Measurements from ENCODE around the gene GLYATL1. TPM values are rescaled to one million over a fixed set of nuclear protein-coding genes. Genes with fewer than 3 reads are reported as not detected.

The GLYATL1 gene
- total and polyA plus RNA-seq, 2 experiments from 2014 or later = 7.9 to 12.6 TPM

- H4K20me1 ChIP-seq (replicated peaks; ENCODE audit: insufficient read depth) = no peaks in the 10 kb centered on the region
- DNase-seq (ENCODE audit: low spot score) (no peak), ATAC-seq (no peak)
- no peaks in the 10 kb centered on the region for H3K27me3 ChIP-seq (ENCODE audit: insufficient read depth)
- no peaks in the 10 kb centered on the region for H3K9me3 Mint-ChIP-seq
- H3K36me3 Mint-ChIP-seq (ENCODE audit: low read depth) = no peaks in the 10 kb centered on the region
- H3K9me2 ChIP-seq (ENCODE audit: insufficient read depth) = no peaks in the 10 kb centered on the region
- H3K27ac Mint-ChIP-seq = no peak overlapping the region; the same call in 1 of the 2 replicates
- no peaks in the 10 kb centered on the region for H3K36me3 ChIP-seq (ENCODE audit: insufficient read depth)
- no peak overlapping the region for H2AFZ ChIP-seq
- H3K4me3 Mint-ChIP-seq = no peak overlapping the region
- H3K4me1 Mint-ChIP-seq = peaks cover 9% of the 10 kb centered on the region
- TF ChIP-seq ZNF331 (CRISPR knock-in tag; IDR thresholded peaks at IDR 0.05; ENCODE audit: low read depth) (no peak), STAT1 (IDR thresholded peaks at IDR 0.05; ENCODE audit: unreplicated experiment) (no peak), CREB1 (CRISPR knock-in tag; IDR thresholded peaks at IDR 0.05; ENCODE audit: low read depth) (no peak), ZNF114 (CRISPR knock-in tag; IDR thresholded peaks at IDR 0.05) (no peak), JUNB (IDR thresholded peaks at IDR 0.05; ENCODE audit: unreplicated experiment) (no peak), ETS1 (IDR thresholded peaks at IDR 0.05) (no peak), EZH2phosphoT487 (IDR thresholded peaks at IDR 0.05; ENCODE audit: unreplicated experiment) (no peak), EZH2 (IDR thresholded peaks at IDR 0.05; ENCODE audit: low read depth, unreplicated experiment) (no peak), NANOG (IDR thresholded peaks at IDR 0.05; ENCODE audit: borderline replicate concordance) (no peak), REST (IDR thresholded peaks at IDR 0.05; ENCODE audit: unreplicated experiment) (no peak), POLR2AphosphoS5 (IDR thresholded peaks at IDR 0.05; ENCODE audit: low read depth) (no peak)
- TF ChIP-seq, protein P1, sequence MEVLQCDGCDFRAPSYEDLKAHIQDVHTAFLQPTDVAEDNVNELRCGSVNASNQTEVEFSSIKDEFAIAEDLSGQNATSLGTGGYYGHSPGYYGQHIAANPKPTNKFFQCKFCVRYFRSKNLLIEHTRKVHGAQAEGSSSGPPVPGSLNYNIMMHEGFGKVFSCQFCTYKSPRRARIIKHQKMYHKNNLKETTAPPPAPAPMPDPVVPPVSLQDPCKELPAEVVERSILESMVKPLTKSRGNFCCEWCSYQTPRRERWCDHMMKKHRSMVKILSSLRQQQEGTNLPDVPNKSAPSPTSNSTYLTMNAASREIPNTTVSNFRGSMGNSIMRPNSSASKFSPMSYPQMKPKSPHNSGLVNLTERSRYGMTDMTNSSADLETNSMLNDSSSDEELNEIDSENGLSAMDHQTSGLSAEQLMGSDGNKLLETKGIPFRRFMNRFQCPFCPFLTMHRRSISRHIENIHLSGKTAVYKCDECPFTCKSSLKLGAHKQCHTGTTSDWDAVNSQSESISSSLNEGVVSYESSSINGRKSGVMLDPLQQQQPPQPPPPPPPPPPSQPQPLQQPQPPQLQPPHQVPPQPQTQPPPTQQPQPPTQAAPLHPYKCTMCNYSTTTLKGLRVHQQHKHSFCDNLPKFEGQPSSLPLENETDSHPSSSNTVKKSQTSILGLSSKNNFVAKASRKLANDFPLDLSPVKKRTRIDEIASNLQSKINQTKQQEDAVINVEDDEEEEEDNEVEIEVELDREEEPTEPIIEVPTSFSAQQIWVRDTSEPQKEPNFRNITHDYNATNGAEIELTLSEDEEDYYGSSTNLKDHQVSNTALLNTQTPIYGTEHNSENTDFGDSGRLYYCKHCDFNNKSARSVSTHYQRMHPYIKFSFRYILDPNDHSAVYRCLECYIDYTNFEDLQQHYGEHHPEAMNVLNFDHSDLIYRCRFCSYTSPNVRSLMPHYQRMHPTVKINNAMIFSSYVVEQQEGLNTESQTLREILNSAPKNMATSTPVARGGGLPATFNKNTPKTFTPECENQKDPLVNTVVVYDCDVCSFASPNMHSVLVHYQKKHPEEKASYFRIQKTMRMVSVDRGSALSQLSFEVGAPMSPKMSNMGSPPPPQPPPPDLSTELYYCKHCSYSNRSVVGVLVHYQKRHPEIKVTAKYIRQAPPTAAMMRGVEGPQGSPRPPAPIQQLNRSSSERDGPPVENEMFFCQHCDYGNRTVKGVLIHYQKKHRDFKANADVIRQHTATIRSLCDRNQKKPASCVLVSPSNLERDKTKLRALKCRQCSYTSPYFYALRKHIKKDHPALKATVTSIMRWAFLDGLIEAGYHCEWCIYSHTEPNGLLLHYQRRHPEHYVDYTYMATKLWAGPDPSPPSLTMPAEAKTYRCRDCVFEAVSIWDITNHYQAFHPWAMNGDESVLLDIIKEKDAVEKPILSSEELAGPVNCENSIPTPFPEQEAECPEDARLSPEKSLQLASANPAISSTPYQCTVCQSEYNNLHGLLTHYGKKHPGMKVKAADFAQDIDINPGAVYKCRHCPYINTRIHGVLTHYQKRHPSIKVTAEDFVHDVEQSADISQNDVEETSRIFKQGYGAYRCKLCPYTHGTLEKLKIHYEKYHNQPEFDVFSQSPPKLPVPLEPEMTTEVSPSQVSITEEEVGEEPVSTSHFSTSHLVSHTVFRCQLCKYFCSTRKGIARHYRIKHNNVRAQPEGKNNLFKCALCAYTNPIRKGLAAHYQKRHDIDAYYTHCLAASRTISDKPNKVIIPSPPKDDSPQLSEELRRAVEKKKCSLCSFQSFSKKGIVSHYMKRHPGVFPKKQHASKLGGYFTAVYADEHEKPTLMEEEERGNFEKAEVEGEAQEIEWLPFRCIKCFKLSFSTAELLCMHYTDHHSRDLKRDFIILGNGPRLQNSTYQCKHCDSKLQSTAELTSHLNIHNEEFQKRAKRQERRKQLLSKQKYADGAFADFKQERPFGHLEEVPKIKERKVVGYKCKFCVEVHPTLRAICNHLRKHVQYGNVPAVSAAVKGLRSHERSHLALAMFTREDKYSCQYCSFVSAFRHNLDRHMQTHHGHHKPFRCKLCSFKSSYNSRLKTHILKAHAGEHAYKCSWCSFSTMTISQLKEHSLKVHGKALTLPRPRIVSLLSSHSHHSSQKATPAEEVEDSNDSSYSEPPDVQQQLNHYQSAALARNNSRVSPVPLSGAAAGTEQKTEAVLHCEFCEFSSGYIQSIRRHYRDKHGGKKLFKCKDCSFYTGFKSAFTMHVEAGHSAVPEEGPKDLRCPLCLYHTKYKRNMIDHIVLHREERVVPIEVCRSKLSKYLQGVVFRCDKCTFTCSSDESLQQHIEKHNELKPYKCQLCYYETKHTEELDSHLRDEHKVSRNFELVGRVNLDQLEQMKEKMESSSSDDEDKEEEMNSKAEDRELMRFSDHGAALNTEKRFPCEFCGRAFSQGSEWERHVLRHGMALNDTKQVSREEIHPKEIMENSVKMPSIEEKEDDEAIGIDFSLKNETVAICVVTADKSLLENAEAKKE (CRISPR knock-in tag; IDR thresholded peaks at IDR 0.05) = no peak
- TF ChIP-seq, protein P2, sequence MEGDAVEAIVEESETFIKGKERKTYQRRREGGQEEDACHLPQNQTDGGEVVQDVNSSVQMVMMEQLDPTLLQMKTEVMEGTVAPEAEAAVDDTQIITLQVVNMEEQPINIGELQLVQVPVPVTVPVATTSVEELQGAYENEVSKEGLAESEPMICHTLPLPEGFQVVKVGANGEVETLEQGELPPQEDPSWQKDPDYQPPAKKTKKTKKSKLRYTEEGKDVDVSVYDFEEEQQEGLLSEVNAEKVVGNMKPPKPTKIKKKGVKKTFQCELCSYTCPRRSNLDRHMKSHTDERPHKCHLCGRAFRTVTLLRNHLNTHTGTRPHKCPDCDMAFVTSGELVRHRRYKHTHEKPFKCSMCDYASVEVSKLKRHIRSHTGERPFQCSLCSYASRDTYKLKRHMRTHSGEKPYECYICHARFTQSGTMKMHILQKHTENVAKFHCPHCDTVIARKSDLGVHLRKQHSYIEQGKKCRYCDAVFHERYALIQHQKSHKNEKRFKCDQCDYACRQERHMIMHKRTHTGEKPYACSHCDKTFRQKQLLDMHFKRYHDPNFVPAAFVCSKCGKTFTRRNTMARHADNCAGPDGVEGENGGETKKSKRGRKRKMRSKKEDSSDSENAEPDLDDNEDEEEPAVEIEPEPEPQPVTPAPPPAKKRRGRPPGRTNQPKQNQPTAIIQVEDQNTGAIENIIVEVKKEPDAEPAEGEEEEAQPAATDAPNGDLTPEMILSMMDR (conservative IDR thresholded peaks at IDR 0.05; ENCODE audit: low read depth in 2 of 2) = no peak
- no peak overlapping the region for H3K27ac ChIP-seq (ENCODE audit: low read depth)
- no peaks in the 10 kb centered on the region for H3K79me2 ChIP-seq (replicated peaks; ENCODE audit: insufficient read depth)
- H3K4me2 ChIP-seq = no peak overlapping the region
- H3K27me3 Mint-ChIP-seq (ENCODE audit: insufficient read depth, low read depth, poor library complexity) = no peaks in the 10 kb centered on the region
- peaks cover 14% of the 10 kb centered on the region for H3K4me1 ChIP-seq (ENCODE audit: insufficient read depth)
- no peak overlapping the region for H3K4me3 ChIP-seq
- no peaks in the 10 kb centered on the region for H3F3A ChIP-seq (replicated peaks; ENCODE audit: low read depth)
Measured at GRCh38 chr11:58933661-58934060, 5.6 kb upstream of the GLYATL1 start.
